ENCODE data around the gene CCBE1. TPM values are rescaled to one million over a fixed set of nuclear protein-coding genes. Genes with fewer than 3 reads are reported as not detected.

Gene CCBE1
- polyA plus RNA-seq, 1 of the 3 experiments (the other 2 are of a cell fraction) = 5.0 TPM

GRCh38 chr18:59577386-59577655 is 119.9 kb downstream of the CCBE1 start:
- no peaks in the 10 kb centered on the region for H3K9me3 ChIP-seq
- no peak overlapping the region for H3K9ac ChIP-seq
- H3K4me2 ChIP-seq = no peak overlapping the region
- no peak for TF ChIP-seq REST (IDR thresholded peaks at IDR 0.05; ENCODE audit: low read depth, low read length)
- TF ChIP-seq TEAD4 (IDR thresholded peaks at IDR 0.05; ENCODE audit: borderline replicate concordance, insufficient read depth) = no peak
- TF ChIP-seq JUND (IDR thresholded peaks at IDR 0.05) = no peak
- no peak for TF ChIP-seq MXI1 (IDR thresholded peaks at IDR 0.05; ENCODE audit: low read depth, low read length)
- TF ChIP-seq MAX (IDR thresholded peaks at IDR 0.05; ENCODE audit: low read depth) = no peak
- no peak for TF ChIP-seq RFX5 (IDR thresholded peaks at IDR 0.05; ENCODE audit: low read length)
- no peak for TF ChIP-seq FOSL2 (IDR thresholded peaks at IDR 0.05; ENCODE audit: borderline replicate concordance, low read depth)
- TF ChIP-seq PBX3 (IDR thresholded peaks at IDR 0.05) = no peak
- no peak for TF ChIP-seq SMC3 (IDR thresholded peaks at IDR 0.05; ENCODE audit: low read depth, low read length)
- no peak for TF ChIP-seq POLR2AphosphoS5 (IDR thresholded peaks at IDR 0.05; ENCODE audit: low read depth, low read length)
- TF ChIP-seq RCOR1 (IDR thresholded peaks at IDR 0.05; ENCODE audit: low read length) = no peak
- no peak overlapping the region for H3K27ac ChIP-seq (ENCODE audit: low read depth in 2 of 2, low read length in 1 of 2)
- POLR2A ChIA-PET = no interaction called here
- no peak overlapping the region for H2AFZ ChIP-seq (ENCODE audit: low read depth)
- WGBS (ENCODE audit: low lambda C conversion rate) = 41% methylated on average over 1 of the region's 1 CpG
- H3F3A ChIP-seq (replicated peaks; ENCODE audit: insufficient read depth) = no peaks in the 10 kb centered on the region
- CTCF ChIA-PET = no interaction called here
- H3K4me1 ChIP-seq (ENCODE audit: control insufficient read depth in 1 of 2, insufficient read depth in 2 of 2, low read depth in 1 of 2, low read length in 1 of 2) = no peaks in the 10 kb centered on the region; a peak in 2 of 4 replicates
- H3K27me3 ChIP-seq (ENCODE audit: insufficient read depth) = no peaks in the 10 kb centered on the region
- H4K20me1 ChIP-seq (ENCODE audit: insufficient read depth) = no peaks in the 10 kb centered on the region
- H3K79me2 ChIP-seq (ENCODE audit: insufficient read depth) = no peaks in the 10 kb centered on the region
- H3K9me2 ChIP-seq = no peaks in the 10 kb centered on the region
- H3K36me3 ChIP-seq (replicated peaks in 1 of 2; ENCODE audit: control insufficient read depth in 1 of 2, insufficient read depth in 2 of 2, low read length in 1 of 2) = no peaks in the 10 kb centered on the region
- H3K4me3 ChIP-seq (ENCODE audit: low read depth in 2 of 2, low read length in 1 of 2) = no peak overlapping the region
- DNase-seq = no peak

GRCh38 chr18:59576541-59577385 is 120.5 kb downstream of the CCBE1 start:
- TF ChIP-seq MAX (IDR thresholded peaks at IDR 0.05; ENCODE audit: low read depth) = no peak
- TF ChIP-seq PBX3 (IDR thresholded peaks at IDR 0.05) = no peak
- no peak for TF ChIP-seq NFIC (IDR thresholded peaks at IDR 0.05; ENCODE audit: borderline replicate concordance)
- TF ChIP-seq ELF1 (IDR thresholded peaks at IDR 0.05) = no peak
- no peak for TF ChIP-seq EZH2phosphoT487 (IDR thresholded peaks at IDR 0.05; ENCODE audit: borderline replicate concordance, low read depth)
- no peaks in the 10 kb centered on the region for H4K20me1 ChIP-seq (ENCODE audit: insufficient read depth)
- 77% methylated on average over 10 of the region's 10 CpGs for WGBS (ENCODE audit: low lambda C conversion rate)
- no peaks in the 10 kb centered on the region for H3K9me2 ChIP-seq
- H3K27ac ChIP-seq (ENCODE audit: low read depth in 2 of 2, low read length in 1 of 2) = no peak overlapping the region
- no peaks in the 10 kb centered on the region; a peak in 2 of 4 replicates for H3K4me1 ChIP-seq (ENCODE audit: control insufficient read depth in 1 of 2, insufficient read depth in 2 of 2, low read depth in 1 of 2, low read length in 1 of 2)
- POLR2A ChIA-PET = no interaction called here
- no peaks in the 10 kb centered on the region for H3K9me3 ChIP-seq
- no peak overlapping the region for H3K4me3 ChIP-seq (ENCODE audit: low read depth in 2 of 2, low read length in 1 of 2)
- no peak overlapping the region for H3K4me2 ChIP-seq
- DNase-seq = no peak
- no peaks in the 10 kb centered on the region for H3K79me2 ChIP-seq (ENCODE audit: insufficient read depth)
- CTCF ChIA-PET = interaction anchor here (0.9 kb wide), 1 partner anchor 247 kb away, joined by 3 read pairs; no protein-coding TSS in a partner anchor
- H3F3A ChIP-seq (replicated peaks; ENCODE audit: insufficient read depth) = no peaks in the 10 kb centered on the region
- H3K36me3 ChIP-seq (replicated peaks in 1 of 2; ENCODE audit: control insufficient read depth in 1 of 2, insufficient read depth in 2 of 2, low read length in 1 of 2) = no peaks in the 10 kb centered on the region
- H3K27me3 ChIP-seq (ENCODE audit: insufficient read depth) = no peaks in the 10 kb centered on the region
- no peak overlapping the region for H2AFZ ChIP-seq (ENCODE audit: low read depth)
- no peak overlapping the region for H3K9ac ChIP-seq
